Duodenal mucosa (tissue), 2 donors: Measurements from ENCODE around the gene ASPG.

Source experiments
- H3K27ac ChIP-seq: one replicate; pipeline ENCODE4 v1.7.0; 2013; ENCODE audit warnings: low read depth, low read length
- H3K27me3 ChIP-seq, 2 donors: one replicate each; pipeline ENCODE4 v1.7.0; 2013; ENCODE audit warnings: low read length in 2 of 2, control low read depth in 1 of 2; ENCODE audit not compliant: insufficient read depth in 2 of 2, control insufficient read depth in 1 of 2
- H3K36me3 ChIP-seq, 2 donors: one replicate each; pipeline ENCODE4 v1.7.0; 2013; ENCODE audit warnings: low read length in 2 of 2, control low read depth in 1 of 2; ENCODE audit not compliant: insufficient read depth in 2 of 2, control insufficient read depth in 1 of 2
- H3K4me1 ChIP-seq, 2 donors: one replicate each; pipeline ENCODE4 v1.7.0; 2013; ENCODE audit warnings: low read length in 2 of 2, control low read depth in 1 of 2; ENCODE audit not compliant: insufficient read depth in 2 of 2, control insufficient read depth in 1 of 2
- H3K4me3 ChIP-seq, 2 donors: one replicate each; pipeline ENCODE4 v1.7.0; 2013; ENCODE audit warnings: low read length in 2 of 2, low read depth in 1 of 2
- H3K9ac ChIP-seq, 2 donors: one replicate each; pipeline ENCODE4 v1.7.0; 2013; ENCODE audit warnings: low read length in 2 of 2, low read depth in 1 of 2
- H3K9me3 ChIP-seq, 2 donors: one replicate each; pipeline ENCODE4 v1.7.0; 2013; ENCODE audit warnings: low read length in 2 of 2, control low read depth in 1 of 2; ENCODE audit not compliant: control insufficient read depth in 1 of 2

The ASPG gene

GRCh38 chr14:104154246-104154645 is 68.7 kb downstream of the ASPG start:
- no peaks in the 10 kb centered on the region for H3K36me3 ChIP-seq
- H3K4me3 ChIP-seq = no peak overlapping the region
- H3K9ac ChIP-seq = no peak overlapping the region
- H3K27me3 ChIP-seq = no peaks in the 10 kb centered on the region
- no peaks in the 10 kb centered on the region for H3K4me1 ChIP-seq
- H3K9me3 ChIP-seq = no peaks in the 10 kb centered on the region
- H3K27ac ChIP-seq = no peak overlapping the region

GRCh38 chr14:104155513-104155912 is 70.0 kb downstream of the ASPG start:
- no peaks in the 10 kb centered on the region for H3K36me3 ChIP-seq
- no peak overlapping the region for H3K27ac ChIP-seq
- no peaks in the 10 kb centered on the region for H3K4me1 ChIP-seq
- no peaks in the 10 kb centered on the region for H3K9me3 ChIP-seq
- H3K4me3 ChIP-seq = no peak overlapping the region
- H3K9ac ChIP-seq = no peak overlapping the region
- no peaks in the 10 kb centered on the region for H3K27me3 ChIP-seq

- Histone ChIP-seq H3K9ac (no peak overlapping the region), H3K36me3 (no peaks in the 10 kb centered on the region), H3K9me3 (no peaks in the 10 kb centered on the region), H3K27ac (no peak overlapping the region), H3K4me3 (no peak overlapping the region), H3K27me3 (no peaks in the 10 kb centered on the region), H3K4me1 (no peaks in the 10 kb centered on the region)
Measured at GRCh38 chr14:104156142-104156541, 70.6 kb downstream of the ASPG start.

GRCh38 chr14:104157016-104157928 is 71.8 kb downstream of the ASPG start:
- H3K27me3 ChIP-seq = no peaks in the 10 kb centered on the region
- no peak overlapping the region for H3K27ac ChIP-seq
- H3K9me3 ChIP-seq = no peaks in the 10 kb centered on the region
- H3K4me3 ChIP-seq = no peak overlapping the region
- H3K4me1 ChIP-seq = no peaks in the 10 kb centered on the region
- no peaks in the 10 kb centered on the region for H3K36me3 ChIP-seq
- no peak overlapping the region for H3K9ac ChIP-seq

- Histone ChIP-seq H3K9ac (no peak overlapping the region), H3K36me3 (no peaks in the 10 kb centered on the region), H3K27ac (no peak overlapping the region)
Measured at GRCh38 chr14:104158827-104159798, 73.6 kb downstream of the ASPG start.

GRCh38 chr14:104159990-104160389 is 74.5 kb downstream of the ASPG start:
- Histone ChIP-seq H3K27ac (no peak overlapping the region), H3K9me3 (no peaks in the 10 kb centered on the region), H3K27me3 (no peaks in the 10 kb centered on the region), H3K4me1 (no peaks in the 10 kb centered on the region), H3K4me3 (no peak overlapping the region), H3K36me3 (no peaks in the 10 kb centered on the region), H3K9ac (no peak overlapping the region)

More at GRCh38 chr14:104158827-104159798, 73.6 kb downstream of the ASPG start:
- Histone ChIP-seq H3K9me3 (no peaks in the 10 kb centered on the region), H3K4me3 (no peak overlapping the region), H3K27me3 (no peaks in the 10 kb centered on the region), H3K4me1 (no peaks in the 10 kb centered on the region)

GRCh38 chr14:104161602-104162367 is 76.3 kb downstream of the ASPG start:
- Histone ChIP-seq H3K4me3 (no peak overlapping the region), H3K4me1 (no peaks in the 10 kb centered on the region), H3K9ac (no peak overlapping the region), H3K9me3 (no peaks in the 10 kb centered on the region), H3K36me3 (no peaks in the 10 kb centered on the region), H3K27me3 (no peaks in the 10 kb centered on the region), H3K27ac (no peak overlapping the region)

GRCh38 chr14:104162495-104162894 is 77.0 kb downstream of the ASPG start:
- no peaks in the 10 kb centered on the region for H3K36me3 ChIP-seq
- H3K27me3 ChIP-seq = no peaks in the 10 kb centered on the region
- H3K9me3 ChIP-seq = no peaks in the 10 kb centered on the region
- H3K27ac ChIP-seq = no peak overlapping the region
- H3K4me3 ChIP-seq = no peak overlapping the region
- no peak overlapping the region for H3K9ac ChIP-seq
- no peaks in the 10 kb centered on the region for H3K4me1 ChIP-seq

- no peaks in the 10 kb centered on the region for H3K36me3 ChIP-seq
- no peak overlapping the region for H3K27ac ChIP-seq
- no peak overlapping the region for H3K9ac ChIP-seq
- no peaks in the 10 kb centered on the region for H3K27me3 ChIP-seq
- no peaks in the 10 kb centered on the region for H3K9me3 ChIP-seq
- H3K4me3 ChIP-seq = no peak overlapping the region
- no peaks in the 10 kb centered on the region for H3K4me1 ChIP-seq
Measured at GRCh38 chr14:104163541-104163940, 78.0 kb downstream of the ASPG start.
